Upper lobe of right lung (tissue), 1 donor: Measurements from ENCODE around the gene WDR82. TPM values are rescaled to one million over a fixed set of nuclear protein-coding genes. Genes with fewer than 3 reads are reported as not detected.

Experiments
- ATAC-seq: fragments of 200-7000 bp; cut with Tn5 transposase; one replicate; pipeline ENCODE4 v1.9.1; 2020; ENCODE audit warnings: mild to moderate bottlenecking, moderate library complexity
- DNase-seq: peaks from one replicate; pipeline ENCODE4 v3.0.0-alpha.2; 2020
- H3K27ac ChIP-seq: fragments of 200-600 bp; one replicate; pipeline ENCODE4 v1.8.0; 2022
- H3K27me3 ChIP-seq: fragments of 200-600 bp; one replicate; pipeline ENCODE4 v1.8.0; 2022; ENCODE audit warnings: mild to moderate bottlenecking
- H3K36me3 ChIP-seq: fragments of 200-600 bp; one replicate; pipeline ENCODE4 v1.8.0; 2022
- H3K4me1 ChIP-seq: fragments of 200-600 bp; one replicate; pipeline ENCODE4 v1.8.0; 2022
- H3K4me3 ChIP-seq: fragments of 200-600 bp; one replicate; pipeline ENCODE4 v1.8.0; 2022; ENCODE audit warnings: mild to moderate bottlenecking
- H3K9me3 ChIP-seq: fragments of 200-600 bp; one replicate; pipeline ENCODE4 v1.8.0; 2022
- CTCF ChIP-seq: fragments of 200-600 bp; IDR thresholded peaks from one replicate; pipeline ENCODE4 v1.8.0; 2022; ENCODE audit warnings: antibody characterized with exemption
- intact Hi-C: fragments of 100-400 bp; cut with DNase I; formaldehyde crosslinking; loops from one replicate; pipeline ENCODE4 v1.11.0; 2022
- total RNA-seq: library from RNA; stranded (reverse); fragmentation: NEBNext Ultra II Directional; extraction: Animal tissue kit (Norgen Biotek cat#: 25700); gene quantifications from one replicate; pipeline ENCODE4 v1.2.1, GENCODE V29; 2021
- donor health status: DM: no; HTN: yes; CAD: no; lungs with severe emphysema.

Gene WDR82
- total RNA-seq, 1 donor from 2014 or later, result 61.9 TPM

- H3K9me3 ChIP-seq, result no peaks in the 10 kb centered on the region
- H3K36me3 ChIP-seq, result peaks cover 97% of the 10 kb centered on the region
- DNase-seq, result no peak
- H3K27ac ChIP-seq, result no peak overlapping the region
- H3K4me3 ChIP-seq, result no peak overlapping the region
- intact Hi-C loops, result no loop called here
- no peaks in the 10 kb centered on the region for H3K27me3 ChIP-seq
- TF ChIP-seq CTCF, result no peak
- H3K4me1 ChIP-seq, result no peaks in the 10 kb centered on the region
- no peak for ATAC-seq
These were observed 16.0 kb downstream of the WDR82 start for GRCh38 chr3:52262447-52262846.

GRCh38 chr3:52259448-52259847, 19.0 kb downstream of the WDR82 start:
- Histone ChIP-seq H3K9me3 (no peaks in the 10 kb centered on the region), H3K4me1 (peaks cover 7% of the 10 kb centered on the region), H3K4me3 (no peak overlapping the region), H3K27ac (no peak overlapping the region), H3K36me3 (peaks cover 100% of the 10 kb centered on the region), H3K27me3 (no peaks in the 10 kb centered on the region)
- intact Hi-C loops, result no loop called here
- no peak for TF ChIP-seq CTCF
- DNase-seq (no peak), ATAC-seq (no peak)

- Histone ChIP-seq H3K27ac (no peak overlapping the region), H3K4me1 (peaks cover 8% of the 10 kb centered on the region), H3K9me3 (no peaks in the 10 kb centered on the region), H3K27me3 (no peaks in the 10 kb centered on the region), H3K36me3 (peaks cover 100% of the 10 kb centered on the region), H3K4me3 (no peak overlapping the region)
- DNase-seq (no peak), ATAC-seq (no peak)
- TF ChIP-seq CTCF, result no peak
- intact Hi-C loops, result no loop called here
These were observed 19.4 kb downstream of the WDR82 start for GRCh38 chr3:52259035-52259434.

GRCh38 chr3:52257911-52258310, 20.5 kb downstream of the WDR82 start:
- intact Hi-C loops, result no loop called here
- Histone ChIP-seq H3K4me3 (no peak overlapping the region), H3K4me1 (peaks cover 10% of the 10 kb centered on the region), H3K36me3 (peaks cover 99% of the 10 kb centered on the region), H3K27ac (no peak overlapping the region), H3K27me3 (no peaks in the 10 kb centered on the region), H3K9me3 (no peaks in the 10 kb centered on the region)
- no peak for TF ChIP-seq CTCF
- DNase-seq, result no peak
- ATAC-seq, result no peak

- intact Hi-C loops, result no loop called here
- DNase-seq (no peak), ATAC-seq (no peak)
- no peak for TF ChIP-seq CTCF
- Histone ChIP-seq H3K4me1 (peaks cover 12% of the 10 kb centered on the region), H3K36me3 (peaks cover 96% of the 10 kb centered on the region), H3K27me3 (no peaks in the 10 kb centered on the region), H3K4me3 (no peak overlapping the region), H3K9me3 (no peaks in the 10 kb centered on the region), H3K27ac (no peak overlapping the region)
These were observed 21.8 kb downstream of the WDR82 start for GRCh38 chr3:52256622-52257021.

GRCh38 chr3:52256159-52256558, 22.3 kb downstream of the WDR82 start:
- peaks cover 12% of the 10 kb centered on the region for H3K4me1 ChIP-seq
- TF ChIP-seq CTCF, result no peak
- H3K27me3 ChIP-seq, result no peaks in the 10 kb centered on the region
- H3K27ac ChIP-seq, result no peak overlapping the region
- no peaks in the 10 kb centered on the region for H3K9me3 ChIP-seq
- no peak overlapping the region for H3K4me3 ChIP-seq
- DNase-seq (no peak), ATAC-seq (no peak)
- intact Hi-C loops, result no loop called here
- H3K36me3 ChIP-seq, result peaks cover 96% of the 10 kb centered on the region
